Activated CD8-positive, alpha-beta T cell treated with anti-CD3 and anti-CD28 coated beads, Interleukin-2, amount 10 ng/mL, durations not matched to agents 7 days and 5 days (primary cell): ENCODE data around the gene GNPNAT1. TPM values are rescaled to one million over a fixed set of nuclear protein-coding genes. Genes with fewer than 3 reads are reported as not detected.

Source experiments
- ATAC-seq: fragments of 150-1000 bp; cut with Tn5 transposase; one replicate; pipeline ENCODE4 v1.10.0; 2021; ENCODE audit warnings: moderate library complexity
- CTCF ChIA-PET: fragments of 350-600 bp; sonication (Branson Sonifier 250); formaldehyde crosslinking; loops from one replicate; lab custom pipeline; 2021; ENCODE audit warnings: antibody characterized with exemption; lab: Charles Lee
- POLR2A ChIA-PET: fragments of 350-600 bp; sonication (Branson Sonifier 250); formaldehyde crosslinking; loops from one replicate; lab custom pipeline; 2021; ENCODE audit warnings: antibody characterized with exemption; lab: Charles Lee
- DNase-seq: peaks from one replicate; pipeline ENCODE4 v3.0.0-alpha.2; 2020
- H3K27ac Mint-ChIP-seq: one replicate; pipeline ENCODE4 v1.8.0; 2021; ENCODE audit warnings: mild to moderate bottlenecking, mixed read lengths
- H3K27me3 Mint-ChIP-seq: one replicate; pipeline ENCODE4 v1.8.0; 2021; ENCODE audit warnings: low read depth, mixed read lengths
- H3K36me3 Mint-ChIP-seq: one replicate; pipeline ENCODE4 v1.8.0; 2021; ENCODE audit warnings: low read depth, mixed read lengths
- H3K4me1 Mint-ChIP-seq: one replicate; pipeline ENCODE4 v1.8.0; 2021; ENCODE audit warnings: low read depth, mixed read lengths
- H3K4me3 Mint-ChIP-seq: one replicate; pipeline ENCODE4 v1.8.0; 2021; ENCODE audit warnings: mild to moderate bottlenecking, mixed read lengths
- H3K9me3 Mint-ChIP-seq: one replicate; pipeline ENCODE4 v1.8.0; 2022; ENCODE audit warnings: mixed read lengths; ENCODE audit not compliant: insufficient read depth
- total RNA-seq, 2 experiments: library from RNA; stranded (reverse); gene quantifications; one replicate each; pipeline ENCODE4 v1.2.3, GENCODE V29; 2021

GNPNAT1 gene
- total RNA-seq, 2 experiments from 2014 or later, result 14.9 to 16.3 TPM

GRCh38 chr14:52821805-52822250, 30.4 kb upstream of the GNPNAT1 start:
- DNase-seq, result no peak
- POLR2A ChIA-PET, result no interaction called here
- peaks cover 10% of the 10 kb centered on the region for H3K27me3 Mint-ChIP-seq
- H3K36me3 Mint-ChIP-seq, result no peaks in the 10 kb centered on the region
- H3K27ac Mint-ChIP-seq, result no peak overlapping the region
- H3K4me3 Mint-ChIP-seq, result no peak overlapping the region
- H3K9me3 Mint-ChIP-seq, result no peaks in the 10 kb centered on the region
- CTCF ChIA-PET, result interaction anchor here (0.8 to 2.4 kb wide), 3 partner anchors 139 to 484 kb away, joined by 4 to 8 read pairs (median 4); no protein-coding TSS in a partner anchor
- ATAC-seq, result no peak
- no peaks in the 10 kb centered on the region for H3K4me1 Mint-ChIP-seq

- H3K9me3 Mint-ChIP-seq, result no peaks in the 10 kb centered on the region
- no peak for DNase-seq
- H3K4me1 Mint-ChIP-seq, result no peaks in the 10 kb centered on the region
- no peaks in the 10 kb centered on the region for H3K27me3 Mint-ChIP-seq
- no peak for ATAC-seq
- H3K27ac Mint-ChIP-seq, result no peak overlapping the region
- no peaks in the 10 kb centered on the region for H3K36me3 Mint-ChIP-seq
- no peak overlapping the region for H3K4me3 Mint-ChIP-seq
- ChIA-PET CTCF (interaction anchor here (2.5 kb wide), 1 partner anchor 153 kb away, joined by 7 read pairs; no protein-coding TSS in a partner anchor), POLR2A (no interaction called here)
Measured at GRCh38 chr14:52808101-52808500, 16.7 kb upstream of the GNPNAT1 start.

GRCh38 chr14:52806115-52806514, 14.7 kb upstream of the GNPNAT1 start:
- peaks cover 5% of the 10 kb centered on the region for H3K4me1 Mint-ChIP-seq
- no peak overlapping the region for H3K4me3 Mint-ChIP-seq
- no peaks in the 10 kb centered on the region for H3K36me3 Mint-ChIP-seq
- H3K9me3 Mint-ChIP-seq, result no peaks in the 10 kb centered on the region
- CTCF ChIA-PET, result no interaction called here
- no peak overlapping the region for H3K27ac Mint-ChIP-seq
- peaks cover 9% of the 10 kb centered on the region for H3K27me3 Mint-ChIP-seq
- no peak for DNase-seq
- ATAC-seq, result no peak
- POLR2A ChIA-PET, result interaction anchor here (0.6 kb wide), 1 partner anchor 332 kb away, joined by 4 read pairs; no protein-coding TSS in a partner anchor

GRCh38 chr14:52802597-52802996, 11.2 kb upstream of the GNPNAT1 start:
- DNase-seq (no peak), ATAC-seq (no peak)
- peaks cover 2% of the 10 kb centered on the region for H3K36me3 Mint-ChIP-seq
- ChIA-PET CTCF (no interaction called here), POLR2A (no interaction called here)
- peaks cover 15% of the 10 kb centered on the region for H3K4me1 Mint-ChIP-seq
- no peak overlapping the region for H3K4me3 Mint-ChIP-seq
- H3K27ac Mint-ChIP-seq, result no peak overlapping the region
- H3K9me3 Mint-ChIP-seq, result no peaks in the 10 kb centered on the region
- peaks cover 9% of the 10 kb centered on the region for H3K27me3 Mint-ChIP-seq

DNA sequence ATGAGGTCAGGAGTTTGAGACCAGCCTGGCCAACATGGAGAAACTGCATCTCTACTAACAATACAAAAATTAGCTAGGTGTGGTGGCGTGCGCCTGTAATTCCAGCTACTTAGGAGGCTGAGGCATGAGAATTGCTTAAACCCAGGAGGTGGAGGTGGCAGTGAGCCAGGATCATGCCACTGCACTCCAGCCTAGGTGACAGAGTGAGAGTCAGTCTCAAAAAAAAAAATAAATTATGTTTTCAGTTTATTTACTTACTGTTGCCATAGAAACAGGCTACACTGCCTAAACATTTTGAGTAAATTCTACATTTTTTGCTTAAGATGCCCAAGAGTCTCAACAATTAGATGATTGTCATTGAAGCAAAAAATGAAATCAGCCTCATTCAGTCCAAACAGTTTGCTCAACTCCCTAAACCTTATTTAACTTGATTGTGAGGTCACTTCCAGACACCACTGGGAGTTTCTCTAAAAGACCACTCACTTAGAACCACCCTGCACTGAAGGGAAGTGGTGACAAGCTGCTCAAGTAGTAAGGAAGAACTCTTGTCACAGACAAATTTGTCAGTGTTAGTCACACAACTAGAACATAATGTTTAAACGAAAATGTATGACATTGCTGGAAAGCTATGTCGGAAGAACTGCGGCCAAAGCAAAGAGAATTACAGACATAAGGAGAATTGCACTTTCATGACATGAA, 9.8 kb upstream of the GNPNAT1 start:
- Mint-ChIP-seq H3K4me3 (no peak overlapping the region), H3K27ac (no peak overlapping the region), H3K36me3 (peaks cover 4% of the 10 kb centered on the region), H3K9me3 (no peaks in the 10 kb centered on the region), H3K27me3 (peaks cover 9% of the 10 kb centered on the region), H3K4me1 (peaks cover 19% of the 10 kb centered on the region)
- ChIA-PET CTCF (interaction anchor here (0.8 to 1.6 kb wide), 2 partner anchors 13 to 241 kb away, joined by 3 to 6 read pairs; no protein-coding TSS in a partner anchor), POLR2A (no interaction called here)
- ATAC-seq (peak; percentile 69), DNase-seq (peak; percentile 25)

DNA sequence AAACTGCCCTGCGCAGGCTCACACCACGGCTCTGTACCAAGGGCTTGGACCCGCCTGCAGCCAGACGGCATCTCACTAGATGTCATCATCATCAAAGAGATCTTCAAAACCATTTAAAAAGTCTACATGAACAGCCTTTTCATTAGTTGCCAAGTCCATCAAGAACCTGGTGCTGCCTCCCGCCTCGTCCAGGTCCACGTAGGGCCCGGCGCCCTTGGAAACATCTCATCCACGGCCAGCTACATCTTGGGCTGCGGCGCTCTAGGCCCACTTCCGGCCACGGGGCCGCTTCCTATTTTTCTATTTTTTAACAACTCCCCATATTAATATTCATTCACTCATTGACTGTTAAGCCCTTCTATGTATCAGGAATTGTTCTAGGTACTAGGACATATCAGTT, 7.4 kb upstream of the GNPNAT1 start:
- ATAC-seq, result no peak
- no peaks in the 10 kb centered on the region for H3K9me3 Mint-ChIP-seq
- peaks cover 4% of the 10 kb centered on the region for H3K36me3 Mint-ChIP-seq
- DNase-seq, result no peak
- POLR2A ChIA-PET, result no interaction called here
- H3K4me1 Mint-ChIP-seq, result peaks cover 19% of the 10 kb centered on the region
- H3K4me3 Mint-ChIP-seq, result no peak overlapping the region
- H3K27ac Mint-ChIP-seq, result no peak overlapping the region
- CTCF ChIA-PET, result no interaction called here
- H3K27me3 Mint-ChIP-seq, result peaks cover 9% of the 10 kb centered on the region

- ChIA-PET CTCF (no interaction called here), POLR2A (no interaction called here)
- Mint-ChIP-seq H3K27me3 (peaks cover 8% of the 10 kb centered on the region), H3K36me3 (peaks cover 4% of the 10 kb centered on the region), H3K9me3 (no peaks in the 10 kb centered on the region), H3K4me3 (no peak overlapping the region), H3K27ac (peak overlapping the region; percentile 62), H3K4me1 (peaks cover 19% of the 10 kb centered on the region)
- ATAC-seq, result no peak
- DNase-seq, result peak; percentile 26
Measured at GRCh38 chr14:52797653-52798052, 6.2 kb upstream of the GNPNAT1 start.

DNA sequence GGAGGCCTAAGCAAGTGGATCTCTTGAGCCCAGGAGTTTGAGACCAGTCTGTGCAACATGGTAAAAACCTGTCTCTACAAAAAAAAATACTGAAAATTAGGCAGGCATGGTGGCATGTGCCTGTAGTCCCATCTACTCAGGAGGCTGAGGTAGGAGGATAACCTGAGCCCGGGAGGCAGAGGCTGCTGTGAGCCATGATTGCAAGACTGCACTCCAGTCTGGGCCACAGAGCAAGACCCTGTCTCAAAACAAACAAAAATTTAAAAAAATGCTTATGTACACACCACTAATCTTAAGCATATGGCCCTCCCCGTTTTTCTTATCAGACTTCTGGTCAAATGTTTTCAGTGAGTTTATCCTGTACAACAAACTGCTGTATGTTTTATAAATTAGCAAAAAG, 1.7 kb upstream of the GNPNAT1 start:
- Mint-ChIP-seq H3K27me3 (no peaks in the 10 kb centered on the region), H3K9me3 (no peaks in the 10 kb centered on the region), H3K4me3 (no peak overlapping the region), H3K27ac (no peak overlapping the region), H3K36me3 (peaks cover 7% of the 10 kb centered on the region), H3K4me1 (peaks cover 40% of the 10 kb centered on the region)
- ATAC-seq (no peak), DNase-seq (no peak)
- CTCF ChIA-PET, result no interaction called here
- POLR2A ChIA-PET, result no interaction called here

GRCh38 chr14:52792097-52792415, 649 bp upstream of the GNPNAT1 start:
- Mint-ChIP-seq H3K27ac (peak overlapping the region; percentile 69), H3K9me3 (no peaks in the 10 kb centered on the region), H3K4me1 (peaks cover 33% of the 10 kb centered on the region), H3K27me3 (no peaks in the 10 kb centered on the region), H3K36me3 (peaks cover 6% of the 10 kb centered on the region), H3K4me3 (peak overlapping the region; percentile 76)
- no peak for DNase-seq
- CTCF ChIA-PET, result interaction anchor here (0.6 kb wide), 1 partner anchor 10 kb away, joined by 3 read pairs; no protein-coding TSS in a partner anchor
- ATAC-seq, result no peak
- POLR2A ChIA-PET, result interaction anchor here (0.6 kb wide), 1 partner anchor 50 kb away, joined by 4 read pairs; no protein-coding TSS in a partner anchor

GRCh38 chr14:52790756-52791222, 618 bp downstream of the GNPNAT1 start:
- Mint-ChIP-seq H3K27ac (peak overlapping the region; percentile 76), H3K4me3 (peak overlapping the region; percentile 86), H3K4me1 (peaks cover 33% of the 10 kb centered on the region), H3K9me3 (no peaks in the 10 kb centered on the region), H3K27me3 (no peaks in the 10 kb centered on the region), H3K36me3 (peaks cover 10% of the 10 kb centered on the region)
- ATAC-seq (no peak), DNase-seq (no peak)
- POLR2A ChIA-PET, result interaction anchor here (0.6 to 0.9 kb wide), 5 partner anchors 16 to 99 kb away, joined by 3 to 8 read pairs (median 3); partner anchors contain the start of gene STYX
- CTCF ChIA-PET, result interaction anchor here (1.1 to 1.2 kb wide), 2 partner anchors 9 to 66 kb away, joined by 3 to 5 read pairs; no protein-coding TSS in a partner anchor

- ChIA-PET POLR2A (interaction anchor here (0.6 to 1.1 kb wide), 4 partner anchors 17 to 98 kb away, joined by 3 to 8 read pairs (median 4); partner anchors contain the start of gene STYX), CTCF (interaction anchor here (1.1 to 1.2 kb wide), 2 partner anchors 9 to 65 kb away, joined by 3 to 5 read pairs; no protein-coding TSS in a partner anchor)
- peak overlapping the region; percentile 86 for H3K4me3 Mint-ChIP-seq
Measured at GRCh38 chr14:52790011-52790755, 1.2 kb downstream of the GNPNAT1 start.

More at GRCh38 chr14:52790011-52790755, 1.2 kb downstream of the GNPNAT1 start:
- no peaks in the 10 kb centered on the region for H3K27me3 Mint-ChIP-seq
- peaks cover 10% of the 10 kb centered on the region for H3K36me3 Mint-ChIP-seq
- H3K27ac Mint-ChIP-seq, result peak overlapping the region; percentile 76
- ATAC-seq, result no peak
- peaks cover 33% of the 10 kb centered on the region for H3K4me1 Mint-ChIP-seq
- no peaks in the 10 kb centered on the region for H3K9me3 Mint-ChIP-seq
- no peak for DNase-seq
